Astrocyte (in vitro differentiated cells and primary cell): ENCODE measurements around the gene FLT3LG. TPM values are rescaled to one million over a fixed set of nuclear protein-coding genes. Genes with fewer than 3 reads are reported as not detected.
"Not testable (repeated sequence)": the region's sequence is repeated elsewhere in the genome, so short reads cannot be mapped to it uniquely, and the experiment has no call there.

Experiments used
- DNase-seq: peaks from one replicate; pipeline ENCODE4 v3.0.0-alpha.2; 2010; ENCODE audit warnings: low read depth
- FAIRE-seq: peaks from 2 replicates; lab custom pipeline; 2011; peaks lifted over from hg19 to GRCh38; lab: Jason Lieb, UNC
- H2AFZ ChIP-seq: 2 replicates; pipeline ENCODE4 v1.6.0; 2012; ENCODE audit warnings: low read depth, low read length, inconsistent platforms
- H3K27ac ChIP-seq: 2 replicates; pipeline ENCODE4 v1.5.1; 2011; ENCODE audit warnings: low read depth, low read length, inconsistent platforms
- H3K27me3 ChIP-seq: 2 replicates; pipeline ENCODE4 v1.6.0; 2011; ENCODE audit warnings: low read length, inconsistent platforms; ENCODE audit not compliant: insufficient read depth
- H3K36me3 ChIP-seq: 2 replicates; pipeline ENCODE4 v1.5.1; 2011; ENCODE audit warnings: low read length, inconsistent platforms; ENCODE audit not compliant: insufficient read depth
- H3K4me1 ChIP-seq: 2 replicates; pipeline ENCODE4 v1.5.1; 2011; ENCODE audit warnings: low read length, inconsistent platforms; ENCODE audit not compliant: insufficient read depth
- H3K4me2 ChIP-seq: 2 replicates; pipeline ENCODE4 v1.6.0; 2012; ENCODE audit warnings: low read length, inconsistent platforms
- H3K4me3 ChIP-seq: 2 replicates; pipeline ENCODE4 v1.5.1; 2011; ENCODE audit warnings: low read depth, mild to moderate bottlenecking, low read length, inconsistent platforms; ENCODE audit not compliant: insufficient read depth
- H3K79me2 ChIP-seq: 2 replicates; pipeline ENCODE4 v1.6.0; 2012; ENCODE audit warnings: mild to moderate bottlenecking, low read length, inconsistent platforms; ENCODE audit not compliant: insufficient read depth
- H3K9ac ChIP-seq: 2 replicates; pipeline ENCODE4 v1.6.0; 2012; ENCODE audit warnings: mild to moderate bottlenecking, low read length, inconsistent platforms
- H3K9me3 ChIP-seq: 2 replicates; pipeline ENCODE4 v1.5.1; 2012; ENCODE audit warnings: low read depth, mild to moderate bottlenecking, low read length, inconsistent platforms; ENCODE audit not compliant: insufficient read depth
- H4K20me1 ChIP-seq: 2 replicates; pipeline ENCODE4 v1.6.0; 2012; ENCODE audit warnings: low read length, inconsistent platforms; ENCODE audit not compliant: insufficient read depth
- H3K27ac Mint-ChIP-seq: one replicate; pipeline ENCODE4 v1.8.0; 2021; ENCODE audit warnings: mild to moderate bottlenecking, mixed read lengths; ENCODE audit not compliant: unreplicated experiment
- H3K27me3 Mint-ChIP-seq: one replicate; pipeline ENCODE4 v1.8.0; 2021; ENCODE audit warnings: low read depth, mixed read lengths; ENCODE audit not compliant: unreplicated experiment
- H3K36me3 Mint-ChIP-seq: one replicate; pipeline ENCODE4 v1.8.0; 2021; ENCODE audit warnings: low read depth, mixed read lengths; ENCODE audit not compliant: unreplicated experiment
- H3K4me1 Mint-ChIP-seq: one replicate; pipeline ENCODE4 v1.8.0; 2021; ENCODE audit warnings: low read depth, mixed read lengths; ENCODE audit not compliant: unreplicated experiment
- H3K4me3 Mint-ChIP-seq: one replicate; pipeline ENCODE4 v1.8.0; 2021; ENCODE audit warnings: mild to moderate bottlenecking, moderate library complexity, mixed read lengths; ENCODE audit not compliant: unreplicated experiment
- H3K9me3 Mint-ChIP-seq: one replicate; pipeline ENCODE4 v1.8.0; 2021; ENCODE audit warnings: mild to moderate bottlenecking, mixed read lengths; ENCODE audit not compliant: unreplicated experiment
- CTCF ChIP-seq: IDR thresholded peaks from 2 replicates; pipeline ENCODE4 v1.5.1; 2011; ENCODE audit warnings: low read depth, mild to moderate bottlenecking, inconsistent platforms, low read length, moderate library complexity; ENCODE audit not compliant: insufficient read depth
- EZH2 ChIP-seq: IDR thresholded peaks from 2 replicates; pipeline ENCODE4 v1.6.1; 2012; ENCODE audit warnings: mild to moderate bottlenecking, low read length, inconsistent platforms; ENCODE audit not compliant: insufficient read depth
- total RNA-seq: library from RNA; stranded (reverse); gene quantifications from 2 replicates; pipeline ENCODE4 v1.2.1, GENCODE V29; 2021

The FLT3LG gene
- total RNA-seq, 1 donor from 2014 or later, result not detected

GRCh38 chr19:49456326-49456725 is 17.7 kb upstream of the FLT3LG start:
- H3K27ac ChIP-seq, result no peak overlapping the region
- H3K27me3 ChIP-seq, result no peaks in the 10 kb centered on the region
- no peaks in the 10 kb centered on the region for H4K20me1 ChIP-seq
- no peaks in the 10 kb centered on the region for H3K9me3 Mint-ChIP-seq
- peaks cover 1% of the 10 kb centered on the region for H3K79me2 ChIP-seq
- H3K4me3 ChIP-seq, result no peak overlapping the region
- H3K4me1 ChIP-seq, result peaks cover 5% of the 10 kb centered on the region
- TF ChIP-seq CTCF (no peak), EZH2 (no peak)
- FAIRE-seq (no peak), DNase-seq (no peak)
- H3K4me2 ChIP-seq, result no peak overlapping the region
- no peaks in the 10 kb centered on the region for H3K4me1 Mint-ChIP-seq
- no peak overlapping the region for H3K9ac ChIP-seq
- H3K36me3 Mint-ChIP-seq, result no peaks in the 10 kb centered on the region
- no peak overlapping the region for H2AFZ ChIP-seq
- no peaks in the 10 kb centered on the region for H3K9me3 ChIP-seq
- no peaks in the 10 kb centered on the region for H3K27me3 Mint-ChIP-seq
- no peaks in the 10 kb centered on the region for H3K36me3 ChIP-seq
- no peak overlapping the region for H3K27ac Mint-ChIP-seq
- no peak overlapping the region for H3K4me3 Mint-ChIP-seq

- H3K36me3 Mint-ChIP-seq, result no peaks in the 10 kb centered on the region
- no peak overlapping the region for H3K4me2 ChIP-seq
- H3K27me3 Mint-ChIP-seq, result no peaks in the 10 kb centered on the region
These were observed 15.5 kb upstream of the FLT3LG start for GRCh38 chr19:49458567-49458903.

GRCh38 chr19:49459388-49459787 is 14.6 kb upstream of the FLT3LG start:
- H3K9ac ChIP-seq, result no peak overlapping the region
- no peaks in the 10 kb centered on the region for H3K27me3 Mint-ChIP-seq
- no peak for FAIRE-seq
- H3K4me1 ChIP-seq, result no peaks in the 10 kb centered on the region
- no peak overlapping the region for H2AFZ ChIP-seq
- no peak for DNase-seq
- no peaks in the 10 kb centered on the region for H3K79me2 ChIP-seq
- TF ChIP-seq EZH2 (no peak), CTCF (no peak)
- H3K4me2 ChIP-seq, result no peak overlapping the region
- H3K4me1 Mint-ChIP-seq, result no peaks in the 10 kb centered on the region
- no peak overlapping the region for H3K27ac ChIP-seq
- no peaks in the 10 kb centered on the region for H3K9me3 Mint-ChIP-seq
- H3K27me3 ChIP-seq, result no peaks in the 10 kb centered on the region
- H3K4me3 ChIP-seq, result no peak overlapping the region
- no peaks in the 10 kb centered on the region for H4K20me1 ChIP-seq
- no peaks in the 10 kb centered on the region for H3K36me3 ChIP-seq
- no peak overlapping the region for H3K4me3 Mint-ChIP-seq
- H3K9me3 ChIP-seq, result no peaks in the 10 kb centered on the region
- H3K36me3 Mint-ChIP-seq, result no peaks in the 10 kb centered on the region
- no peak overlapping the region for H3K27ac Mint-ChIP-seq

More at GRCh38 chr19:49458567-49458903, 15.5 kb upstream of the FLT3LG start:
- H3K4me1 Mint-ChIP-seq, result no peaks in the 10 kb centered on the region
- FAIRE-seq, result no peak
- H3K4me3 ChIP-seq, result no peak overlapping the region
- no peaks in the 10 kb centered on the region for H3K27me3 ChIP-seq
- H3K36me3 ChIP-seq, result no peaks in the 10 kb centered on the region
- no peak for DNase-seq
- H3K9me3 ChIP-seq, result no peaks in the 10 kb centered on the region
- H3K9ac ChIP-seq, result no peak overlapping the region
- no peak overlapping the region for H2AFZ ChIP-seq
- no peaks in the 10 kb centered on the region for H4K20me1 ChIP-seq
- H3K4me1 ChIP-seq, result peaks cover 4% of the 10 kb centered on the region
- H3K79me2 ChIP-seq, result no peaks in the 10 kb centered on the region
- no peak overlapping the region for H3K27ac ChIP-seq
- TF ChIP-seq EZH2, result no peak
- no peak for TF ChIP-seq CTCF
- H3K4me3 Mint-ChIP-seq, result no peak overlapping the region
- H3K9me3 Mint-ChIP-seq, result no peaks in the 10 kb centered on the region
- H3K27ac Mint-ChIP-seq, result no peak overlapping the region

GRCh38 chr19:49461130-49461529 is 12.9 kb upstream of the FLT3LG start:
- H3K27ac Mint-ChIP-seq, H3K4me3 ChIP-seq, FAIRE-seq, DNase-seq, H3K36me3 ChIP-seq, H3K27me3 Mint-ChIP-seq, H3K4me1 Mint-ChIP-seq, H3K9ac ChIP-seq, H3K9me3 ChIP-seq, H3K4me3 Mint-ChIP-seq, H4K20me1 ChIP-seq, H2AFZ ChIP-seq, H3K27ac ChIP-seq, H3K4me2 ChIP-seq, H3K27me3 ChIP-seq, H3K9me3 Mint-ChIP-seq, H3K36me3 Mint-ChIP-seq, H3K79me2 ChIP-seq, H3K4me1 ChIP-seq: not testable (repeated sequence)
